SK-N-SH (cell line): ENCODE measurements around the gene CBLN2. TPM values are rescaled to one million over a fixed set of nuclear protein-coding genes. Genes with fewer than 3 reads are reported as not detected.

ENCODE experiments used
- CTCF ChIA-PET: fragments of 300-600, 350-600 bp; formaldehyde crosslinking; extraction: SDS; loops from one replicate; lab custom pipeline; 2021; lab: Yijun Ruan, JAX
- POLR2A ChIA-PET: fragments of 350-600 bp; sonication (Branson Sonifier 250); formaldehyde crosslinking; extraction: SDS; loops from one replicate; lab custom pipeline; 2020; ENCODE audit warnings: antibody characterized with exemption, inconsistent platforms; lab: Yijun Ruan, JAX
- DNase-seq: peaks from one replicate; pipeline ENCODE4 v3.0.0; 2012
- H2AFZ ChIP-seq: fragments of 200-600 bp; sonication (generic); 2 replicates; pipeline ENCODE4 v1.8.1; 2016; ENCODE audit warnings: antibody characterized with exemption, mild to moderate bottlenecking, low read depth
- H3F3A ChIP-seq: fragments of 200-600 bp; sonication (generic); replicated peaks from 2 replicates; pipeline ENCODE3; 2016; ENCODE audit warnings: antibody characterized with exemption, mild to moderate bottlenecking; ENCODE audit not compliant: insufficient read depth
- H3K27ac ChIP-seq, 2 experiments: fragments of 200-500 bp in 1 of 2; fragments of 200-600 bp in 1 of 2; sonication (Bioruptor generic) in 1 of 2; sonication (generic), shearing (Covaris generic) in 1 of 2; 2 replicates each; pipeline versions ENCODE4 v1.5.1 to v1.6.1; 2014 to 2016; ENCODE audit warnings: low read depth in 2 of 2, inconsistent platforms in 1 of 2, low read length in 1 of 2, mild to moderate bottlenecking in 1 of 2, mixed read lengths in 1 of 2
- H3K27me3 ChIP-seq: fragments of 200-600 bp; sonication (generic), shearing (Covaris generic); 2 replicates; pipeline ENCODE4 v1.6.1; 2016; ENCODE audit warnings: mixed run types; ENCODE audit not compliant: insufficient read depth
- H3K36me3 ChIP-seq, 2 experiments: fragments of 200-500 bp in 1 of 2; fragments of 200-600 bp in 1 of 2; sonication (Bioruptor generic) in 1 of 2; sonication (generic) in 1 of 2; replicated peaks in 1 of 2; 2 replicates each; pipeline versions ENCODE3 to v1.5.1; 2014 to 2016; ENCODE audit warnings: low read length in 1 of 2, mild to moderate bottlenecking in 1 of 2; ENCODE audit not compliant: insufficient read depth in 2 of 2, control insufficient read depth in 1 of 2
- H3K4me1 ChIP-seq, 2 experiments: fragments of 200-500 bp in 1 of 2; fragments of 200-600 bp in 1 of 2; sonication (Bioruptor generic) in 1 of 2; sonication (generic), shearing (Covaris generic) in 1 of 2; 2 replicates each; pipeline versions ENCODE4 v1.5.1 to v1.6.1; 2014 to 2016; ENCODE audit warnings: low read depth in 1 of 2, low read length in 1 of 2, mixed run types in 1 of 2; ENCODE audit not compliant: insufficient read depth in 2 of 2, control insufficient read depth in 1 of 2
- H3K4me2 ChIP-seq: fragments of 200-600 bp; sonication (generic), shearing (Covaris generic); 2 replicates; pipeline ENCODE4 v1.6.1; 2017; ENCODE audit warnings: mixed run types
- H3K4me3 ChIP-seq, 2 experiments: fragments of 200-500 bp in 1 of 2; fragments of 200-600 bp in 1 of 2; sonication (Bioruptor generic) in 1 of 2; sonication (generic), shearing (Covaris generic) in 1 of 2; 2 replicates each; pipeline versions ENCODE4 v1.5.1 to v1.8.1; 2014 to 2016; ENCODE audit warnings: low read depth in 2 of 2, inconsistent platforms in 1 of 2, low read length in 1 of 2, mild to moderate bottlenecking in 1 of 2, mixed read lengths in 1 of 2, moderate library complexity in 1 of 2
- H3K79me2 ChIP-seq: fragments of 200-600 bp; sonication (generic); 2 replicates; pipeline ENCODE4 v1.8.1; 2017; ENCODE audit warnings: mild to moderate bottlenecking; ENCODE audit not compliant: insufficient read depth
- H3K9ac ChIP-seq: fragments of 200-600 bp; sonication (generic); 2 replicates; pipeline ENCODE4 v1.6.1; 2017; ENCODE audit warnings: mixed run types
- H3K9me2 ChIP-seq: fragments of 200-600 bp; sonication (generic); 2 replicates; pipeline ENCODE4 v1.6.1; 2017; ENCODE audit warnings: mixed run types
- H3K9me3 ChIP-seq: fragments of 200-600 bp; sonication (generic); 2 replicates; pipeline ENCODE4 v1.6.1; 2017; ENCODE audit warnings: mixed run types, mild to moderate bottlenecking, moderate library complexity
- H4K20me1 ChIP-seq: fragments of 200-600 bp; sonication (generic); 2 replicates; pipeline ENCODE4 v1.6.1; 2017; ENCODE audit warnings: mild to moderate bottlenecking, mixed run types; ENCODE audit not compliant: insufficient read depth
- EZH2phosphoT487 ChIP-seq: fragments of 200-600 bp; sonication (generic); IDR thresholded peaks from 2 replicates; pipeline ENCODE4 v1.6.1; 2017; ENCODE audit warnings: low read depth, mixed run types, mild to moderate bottlenecking, antibody characterized with exemption, moderate library complexity, borderline replicate concordance
- FOXM1 ChIP-seq: IDR thresholded peaks from 2 replicates; pipeline ENCODE4 v1.4.0; 2012; ENCODE audit warnings: low read depth, mild to moderate bottlenecking
- GATA2 ChIP-seq: sonication (generic); formaldehyde crosslinking; IDR thresholded peaks from 2 replicates; pipeline ENCODE4 v1.5.0; 2020; ENCODE audit warnings: mild to moderate bottlenecking, missing genetic modification reagents
- IRF3 ChIP-seq: fragments of 150-350 bp; IDR thresholded peaks from 2 replicates; pipeline ENCODE4 v1.6.1; 2016; ENCODE audit warnings: mild to moderate bottlenecking, low read depth, low read length
- MXI1 ChIP-seq: IDR thresholded peaks from 2 replicates; pipeline ENCODE4 v1.6.1; 2012; ENCODE audit warnings: mild to moderate bottlenecking, low read depth, low read length, improper control_type of control experiment
- NFIC ChIP-seq: IDR thresholded peaks from 2 replicates; pipeline ENCODE4 v1.4.0; 2012; ENCODE audit warnings: borderline replicate concordance
- NRF1 ChIP-seq: IDR thresholded peaks from 2 replicates; pipeline ENCODE4 v1.6.1; 2012; ENCODE audit warnings: low read depth, mild to moderate bottlenecking, low read length
- PBX3 ChIP-seq: IDR thresholded peaks from 2 replicates; pipeline ENCODE4; 2012
- REST ChIP-seq: IDR thresholded peaks from 2 replicates; pipeline ENCODE4 v1.6.1; 2012; ENCODE audit warnings: mild to moderate bottlenecking, low read depth, low read length, moderate library complexity
- RFX5 ChIP-seq: IDR thresholded peaks from 2 replicates; pipeline ENCODE4 v1.6.1; 2012; ENCODE audit warnings: mild to moderate bottlenecking, improper control_type of control experiment, low read length
- USF1 ChIP-seq: IDR thresholded peaks from 2 replicates; pipeline ENCODE4 v1.4.0; 2012; ENCODE audit warnings: low read depth, borderline replicate concordance
- USF2 ChIP-seq: fragments of 150-350 bp; IDR thresholded peaks from 2 replicates; pipeline ENCODE4 v1.6.1; 2017; ENCODE audit warnings: antibody characterized with exemption, low read length, low read depth, borderline replicate concordance
- YY1 ChIP-seq: IDR thresholded peaks from 2 replicates; pipeline ENCODE4 v1.4.0; 2012; ENCODE audit warnings: low read depth, mild to moderate bottlenecking
- WGBS: methylation state at CpG from one replicate; pipeline ENCODE4 v1.1.6; 2017; ENCODE audit warnings: low lambda C conversion rate; 5-methylcytosine and 5-hydroxymethylcytosine counted together
- polyA plus RNA-seq, 3 experiments: library from polyadenylated mRNA; depleted of rRNA; stranded (reverse); fragments of >200 nt; gene quantifications; 2 replicates each; pipeline ENCODE4 v1.2.3, GENCODE V29; 2012

The CBLN2 gene
- polyA plus RNA-seq, 1 of the 3 experiments (the other 2 are of a cell fraction): 0.28 TPM

GRCh38 chr18:72588360-72588759, 44.2 kb upstream of the CBLN2 start:
- Histone ChIP-seq H3K27me3 (no peaks in the 10 kb centered on the region), H3K9me2 (no peaks in the 10 kb centered on the region), H3K79me2 (no peaks in the 10 kb centered on the region), H3K9me3 (no peaks in the 10 kb centered on the region), H3K4me3 (no peak overlapping the region), H3F3A (no peaks in the 10 kb centered on the region), H3K9ac (no peak overlapping the region), H3K4me2 (no peak overlapping the region), H3K4me1 (no peaks in the 10 kb centered on the region), H3K27ac (no peak overlapping the region), H3K36me3 (no peaks in the 10 kb centered on the region), H2AFZ (no peak overlapping the region), H4K20me1 (no peaks in the 10 kb centered on the region)
- ChIA-PET CTCF (no interaction called here), POLR2A (no interaction called here)
- TF ChIP-seq YY1 (no peak), NRF1 (no peak), NFIC (no peak), USF2 (no peak)
- 35% methylated on average over 5 of the region's 5 CpGs for WGBS
- no peak for DNase-seq

- Histone ChIP-seq H2AFZ (no peak overlapping the region), H3K27me3 (no peaks in the 10 kb centered on the region), H3K79me2 (no peaks in the 10 kb centered on the region), H3K27ac (no peak overlapping the region), H3K4me1 (no peaks in the 10 kb centered on the region; a peak in 1 of 4 replicates), H3K9me2 (no peaks in the 10 kb centered on the region), H3F3A (no peaks in the 10 kb centered on the region), H3K9me3 (no peaks in the 10 kb centered on the region), H3K4me2 (no peak overlapping the region), H4K20me1 (no peaks in the 10 kb centered on the region), H3K4me3 (no peak overlapping the region), H3K9ac (no peak overlapping the region), H3K36me3 (no peaks in the 10 kb centered on the region)
- TF ChIP-seq PBX3 (no peak), MXI1 (no peak), GATA2 (CRISPR knock-in tag) (no peak), EZH2phosphoT487 (no peak)
- DNase-seq: no peak
- 42% methylated on average over 3 of the region's 3 CpGs for WGBS
- ChIA-PET CTCF (interaction anchor here (0.6 to 1.1 kb wide), 2 partner anchors 11 to 68 kb away, joined by 4 read pairs; no protein-coding TSS in a partner anchor), POLR2A (no interaction called here)
Measured at GRCh38 chr18:72584787-72585186, 40.6 kb upstream of the CBLN2 start.

- Histone ChIP-seq H3K79me2 (no peaks in the 10 kb centered on the region), H3K4me3 (no peak overlapping the region), H3F3A (no peaks in the 10 kb centered on the region), H3K4me1 (no peaks in the 10 kb centered on the region; a peak in 1 of 4 replicates), H3K9me3 (no peaks in the 10 kb centered on the region), H3K27ac (no peak overlapping the region), H4K20me1 (no peaks in the 10 kb centered on the region), H3K9me2 (no peaks in the 10 kb centered on the region), H2AFZ (no peak overlapping the region), H3K36me3 (no peaks in the 10 kb centered on the region), H3K27me3 (no peaks in the 10 kb centered on the region), H3K4me2 (no peak overlapping the region), H3K9ac (no peak overlapping the region)
- ChIA-PET CTCF (no interaction called here), POLR2A (no interaction called here)
- DNase-seq: no peak
- WGBS: 29% methylated on average over 3 of the region's 3 CpGs
- TF ChIP-seq REST: no peak
- TF ChIP-seq USF1: no peak
- no peak for TF ChIP-seq RFX5
- TF ChIP-seq USF2: no peak
- no peak for TF ChIP-seq IRF3
- no peak for TF ChIP-seq FOXM1
Measured at GRCh38 chr18:72581976-72582375, 37.8 kb upstream of the CBLN2 start.
